GM21786 (cell line): Measurements from ENCODE around the gene CATSPERB.
"Not testable (repeated sequence)": the region's sequence is repeated elsewhere in the genome, so short reads cannot be mapped to it uniquely, and the experiment has no call there.

Experiments
- ATAC-seq: cut with Tn5 transposase; IDR thresholded peaks from one replicate; pipeline ENCODE4 v1.9.1; 2021; ENCODE audit not compliant: unreplicated experiment

CATSPERB gene, protein sequence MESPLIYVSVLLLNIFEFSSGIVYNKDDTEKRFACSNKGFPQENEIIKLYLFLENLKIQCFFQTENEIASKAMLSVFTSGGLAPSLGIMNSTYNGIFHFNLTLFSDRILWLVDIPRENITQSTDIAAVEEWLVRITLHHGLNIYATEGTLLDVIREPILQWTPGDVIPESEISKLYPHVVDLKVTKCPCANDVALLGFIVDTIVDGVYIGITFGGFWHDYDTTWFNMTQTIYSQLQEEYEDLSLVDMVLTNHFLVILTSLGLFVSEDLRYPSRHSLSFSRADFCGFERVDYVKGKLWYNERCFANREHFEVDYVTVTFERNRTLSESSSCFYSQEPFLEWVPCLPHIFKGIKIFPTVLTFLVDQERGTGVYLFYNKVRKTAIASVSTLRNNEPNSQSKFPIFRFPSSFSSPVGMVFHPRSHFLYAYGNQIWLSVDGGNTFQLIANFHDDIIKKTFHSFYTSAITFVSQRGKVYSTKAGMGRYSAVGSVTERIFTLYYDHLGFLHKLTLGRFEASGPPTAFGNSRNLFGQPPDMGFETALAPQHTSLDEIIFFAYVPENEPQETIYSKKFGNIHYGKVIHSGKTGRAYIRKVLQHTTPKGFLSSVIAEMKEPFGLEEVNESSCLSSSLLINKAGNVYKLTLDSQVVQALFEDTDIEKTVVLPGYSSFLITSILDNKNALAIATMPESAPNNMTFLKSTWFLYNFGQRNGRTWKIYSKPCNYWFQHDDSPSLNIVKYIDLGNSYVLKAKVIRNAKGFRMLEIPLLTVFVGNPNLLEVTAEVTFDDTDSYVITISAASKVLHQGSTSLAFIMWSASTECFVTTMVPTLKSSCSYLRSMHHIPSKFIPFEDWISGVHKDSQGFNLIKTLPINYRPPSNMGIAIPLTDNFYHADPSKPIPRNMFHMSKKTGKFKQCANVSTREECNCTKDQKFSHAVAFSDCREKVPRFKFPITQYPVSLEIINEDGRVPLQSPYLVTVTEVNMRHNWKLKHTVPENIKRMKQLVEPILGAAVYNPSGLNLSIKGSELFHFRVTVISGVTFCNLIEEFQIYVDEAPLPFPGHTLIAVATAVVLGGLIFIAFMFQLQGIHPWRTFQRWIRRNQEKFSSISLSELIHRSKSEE

DNA sequence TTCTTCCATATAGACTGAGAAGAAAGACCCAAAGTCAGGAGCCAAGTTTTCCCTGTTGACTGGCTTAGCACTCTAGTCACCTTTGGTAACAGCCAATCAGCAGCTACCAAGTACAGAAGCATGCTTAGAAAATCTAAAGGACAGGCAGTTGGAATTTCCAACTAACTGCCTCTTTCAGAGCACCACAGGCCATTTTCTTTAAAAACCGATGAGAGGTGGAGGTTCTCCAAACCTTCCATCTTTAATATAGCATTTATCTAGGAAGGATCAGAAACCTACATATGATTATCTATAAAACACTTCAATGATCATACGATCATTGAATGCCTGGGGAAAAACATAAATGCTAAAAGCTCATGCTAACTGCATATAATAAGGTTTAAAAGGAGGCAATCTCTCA, at the start of gene CATSPERB:
TSS of gene CATSPERB (minus strand) at position 101 of the 400 bp plus-strand sequence. CDS start 2,607 bp downstream, outside the sequence.
- no peak for ATAC-seq

DNA sequence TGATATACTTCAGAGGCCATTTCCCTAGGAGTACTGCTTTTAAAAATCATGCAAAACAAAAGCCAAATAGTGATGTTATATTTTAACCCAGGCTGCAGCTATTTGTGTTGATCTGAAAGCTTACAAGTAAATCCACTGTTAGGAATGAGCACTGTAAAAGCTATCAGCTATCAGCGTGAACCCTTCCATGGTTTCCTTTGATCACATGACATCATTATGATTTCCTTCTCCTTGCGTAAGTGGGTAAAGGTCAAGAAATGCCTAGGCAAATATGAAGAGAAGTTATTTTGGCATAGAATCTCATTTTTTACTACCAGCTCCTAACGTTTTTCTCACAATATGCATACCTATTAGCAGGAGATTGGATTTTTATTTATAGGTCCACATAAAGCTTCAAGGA, 48.6 kb upstream of the CATSPERB start:
- ATAC-seq, result no peak

DNA sequence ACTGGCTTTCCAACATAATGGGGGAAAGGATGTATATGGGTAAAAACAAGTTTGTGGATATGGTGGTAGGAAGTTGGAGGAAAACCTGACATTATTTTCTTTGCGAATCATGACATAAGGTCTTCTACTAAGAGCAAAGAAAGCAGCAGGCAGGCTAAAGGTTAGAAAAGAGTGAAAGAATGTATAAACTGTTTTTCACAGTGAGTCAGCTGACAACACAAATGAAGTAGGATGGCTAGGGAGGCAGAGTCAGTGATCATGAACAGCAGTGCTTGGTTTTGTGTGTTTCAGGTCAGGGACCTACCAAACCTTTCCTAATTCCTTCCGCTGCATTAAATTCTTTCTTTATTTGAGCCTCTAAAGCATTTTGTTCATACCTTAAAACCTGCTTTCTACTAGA, 46.3 kb upstream of the CATSPERB start:
- ATAC-seq, result no peak

DNA sequence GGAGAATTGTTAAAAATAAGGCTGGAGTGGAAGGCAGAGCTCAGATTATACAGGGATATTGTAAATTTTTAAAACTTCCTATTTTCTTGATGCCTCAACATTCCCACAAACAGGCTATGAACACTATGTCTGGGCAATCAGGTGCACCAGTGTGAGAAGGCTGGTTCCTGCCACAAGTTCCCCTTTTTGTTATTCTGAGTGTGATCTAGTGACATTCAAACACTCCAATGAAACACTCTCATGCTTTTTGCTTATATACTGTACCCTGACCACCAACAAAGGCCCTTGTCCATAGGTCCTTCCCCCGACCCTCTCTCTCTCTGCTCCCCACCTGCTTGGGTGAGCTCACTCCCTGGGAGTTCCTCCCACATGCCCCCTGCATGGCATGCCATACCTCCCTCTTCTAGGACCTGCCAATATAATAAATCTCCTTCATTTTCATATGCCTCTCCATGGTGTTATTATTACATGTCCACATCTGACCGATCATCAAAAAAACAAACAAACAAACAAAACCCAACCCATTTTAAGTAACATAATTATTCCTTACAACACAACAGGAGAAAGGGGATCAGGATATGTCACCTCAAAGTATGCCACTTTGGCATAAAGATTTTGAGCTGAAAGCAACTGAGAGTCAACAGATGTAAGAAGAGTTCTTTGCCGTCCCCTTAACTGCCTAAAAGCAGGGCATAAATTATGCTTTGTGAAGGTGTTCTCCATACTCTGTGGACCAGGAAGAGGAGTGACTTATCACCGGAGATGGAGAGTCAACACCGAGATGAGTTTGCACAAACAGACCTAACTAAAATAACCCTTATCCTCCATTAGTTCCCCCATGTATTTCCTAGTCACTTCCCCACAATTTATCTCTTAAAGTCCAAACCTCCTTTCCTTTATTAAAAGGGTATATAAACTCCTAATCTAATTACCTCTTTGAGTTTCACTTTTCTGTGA, 42.5 kb upstream of the CATSPERB start:
- no peak for ATAC-seq

DNA sequence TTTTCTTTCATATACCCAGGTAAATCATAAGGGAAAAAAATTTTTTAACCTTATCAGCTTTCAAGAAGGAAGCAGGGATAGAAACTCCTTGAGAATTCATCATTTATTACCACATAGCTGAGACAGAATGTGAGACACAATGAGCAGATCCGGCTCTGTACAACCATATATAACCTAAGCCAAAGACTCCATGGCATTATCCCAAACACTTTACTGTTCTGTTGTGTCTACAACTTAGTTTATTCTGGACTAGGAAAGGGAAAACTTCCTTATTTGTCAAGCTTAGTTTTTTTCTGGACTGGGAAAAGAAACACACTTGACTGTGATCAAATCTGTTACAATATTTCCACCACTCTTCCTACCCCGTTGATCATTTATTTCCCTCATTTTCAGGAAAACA, 38.3 kb upstream of the CATSPERB start:
- ATAC-seq, result no peak

DNA sequence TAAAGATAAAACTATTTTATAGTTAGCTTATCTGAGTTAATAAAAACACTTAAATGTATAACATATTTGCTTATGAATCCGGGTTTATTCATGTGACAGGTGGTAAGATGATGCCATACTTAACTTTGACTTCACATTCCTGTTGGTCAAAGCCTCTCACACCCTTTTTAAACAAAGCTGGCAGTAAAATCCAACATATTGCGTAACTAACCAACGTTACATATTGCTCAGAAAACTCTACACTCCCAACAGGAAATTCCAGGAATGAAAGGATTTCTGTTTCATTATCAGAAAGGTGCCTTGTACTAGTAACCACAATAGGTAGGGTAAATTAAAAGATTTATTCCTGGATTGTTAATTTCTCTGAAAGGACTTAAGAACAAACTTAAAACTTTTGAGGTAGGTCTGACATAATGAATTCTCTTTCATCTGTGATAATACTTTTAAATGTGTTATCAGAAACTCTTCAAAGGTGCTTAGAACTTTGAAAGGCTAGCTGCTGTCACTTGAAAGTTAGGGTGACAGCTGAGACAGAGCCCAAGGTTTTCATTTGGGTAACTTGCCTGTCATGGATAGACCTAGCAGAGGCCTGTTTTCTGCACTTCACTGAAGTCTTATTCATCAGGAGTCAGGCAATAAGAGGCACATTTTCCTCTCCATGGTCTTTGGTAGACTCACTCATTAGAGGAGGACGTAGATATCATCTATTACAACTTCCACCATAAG, 23.8 kb upstream of the CATSPERB start:
- ATAC-seq, result no peak

DNA sequence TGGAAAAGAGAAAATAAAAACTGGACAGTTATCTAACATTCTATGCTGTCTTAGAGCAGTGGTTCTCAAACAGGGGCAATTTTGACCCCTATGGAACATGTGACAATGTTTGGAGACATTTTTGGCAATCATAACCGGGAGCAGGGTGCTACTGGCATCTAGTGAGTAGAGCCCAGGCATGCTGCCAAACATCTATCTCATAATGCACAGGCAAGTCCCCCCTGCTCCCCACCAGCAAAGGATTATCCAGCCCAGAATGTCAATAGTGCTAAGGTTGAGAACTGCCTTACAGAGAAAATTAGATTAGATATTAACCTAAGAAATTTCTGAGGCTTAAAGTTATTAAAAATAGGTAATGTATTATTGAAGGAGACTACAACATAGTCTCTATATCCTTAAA, 22.9 kb upstream of the CATSPERB start:
- ATAC-seq, result no peak

DNA sequence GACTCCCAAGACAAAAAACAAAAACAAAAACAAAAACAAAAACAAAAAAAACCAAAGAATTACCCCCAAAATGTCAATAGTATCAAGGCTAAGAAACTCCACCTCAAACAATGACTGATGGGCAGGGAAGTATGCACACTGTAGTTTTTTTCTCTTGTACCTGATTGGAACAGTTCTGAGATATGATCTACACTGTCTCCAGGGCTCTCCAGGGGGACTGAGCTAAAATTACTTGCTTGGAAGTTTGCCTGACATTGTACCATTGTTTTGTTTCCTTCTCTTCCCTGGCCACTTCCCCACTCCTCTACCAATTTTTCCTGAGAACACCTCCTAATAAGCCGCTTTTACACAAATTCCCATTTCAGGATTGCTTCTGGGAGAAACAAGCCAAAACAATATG, 22.3 kb upstream of the CATSPERB start:
- ATAC-seq, result no peak

DNA sequence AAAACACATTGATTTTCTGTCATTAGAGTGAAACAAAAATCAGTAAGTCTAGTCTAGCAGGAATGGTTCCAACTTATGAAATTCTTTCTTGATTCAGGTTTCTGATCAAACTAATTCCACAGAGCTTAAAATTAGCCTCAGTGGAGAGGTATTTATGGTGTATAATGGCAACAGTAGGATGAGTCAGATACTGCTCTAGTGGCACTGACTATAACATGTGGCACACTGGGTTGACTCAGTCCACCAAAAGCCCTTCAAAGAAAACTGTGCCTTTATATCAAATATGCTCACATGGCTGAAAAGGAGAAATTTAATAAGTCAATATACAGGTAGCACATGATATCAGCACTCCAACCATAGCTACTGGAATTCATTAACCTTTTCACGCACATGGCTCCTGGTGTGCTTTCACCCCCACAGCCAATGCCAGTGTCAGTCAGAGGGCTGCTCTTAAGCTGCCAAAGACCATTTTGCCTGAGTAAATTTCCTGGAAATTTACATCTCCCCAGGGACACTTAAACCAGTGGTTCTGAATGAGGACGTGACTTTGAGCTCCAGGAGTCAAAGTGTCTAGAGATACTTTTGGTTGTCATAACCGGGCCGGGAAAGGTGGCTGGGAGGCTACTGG, 21.7 kb upstream of the CATSPERB start:
- ATAC-seq, result no peak

DNA sequence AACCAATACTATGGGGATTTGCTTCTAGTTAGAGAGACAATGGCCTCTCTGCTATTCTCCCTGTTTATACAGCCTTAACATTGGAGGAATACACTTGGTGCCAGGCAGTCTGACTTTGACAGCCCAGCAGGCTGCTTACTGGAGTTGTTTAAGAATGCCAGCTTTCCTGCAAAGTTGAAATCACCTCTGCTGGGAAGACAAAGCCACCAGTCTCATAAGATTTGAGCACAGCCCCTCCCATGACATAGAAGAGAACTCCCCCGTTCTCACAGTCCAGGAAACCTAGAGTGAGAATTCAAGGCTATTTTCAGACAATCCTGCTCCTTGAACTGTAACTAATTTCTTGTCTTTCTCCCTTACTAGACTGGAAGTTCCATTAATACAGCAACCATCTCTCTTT, 21.1 kb upstream of the CATSPERB start:
- ATAC-seq, result no peak

DNA sequence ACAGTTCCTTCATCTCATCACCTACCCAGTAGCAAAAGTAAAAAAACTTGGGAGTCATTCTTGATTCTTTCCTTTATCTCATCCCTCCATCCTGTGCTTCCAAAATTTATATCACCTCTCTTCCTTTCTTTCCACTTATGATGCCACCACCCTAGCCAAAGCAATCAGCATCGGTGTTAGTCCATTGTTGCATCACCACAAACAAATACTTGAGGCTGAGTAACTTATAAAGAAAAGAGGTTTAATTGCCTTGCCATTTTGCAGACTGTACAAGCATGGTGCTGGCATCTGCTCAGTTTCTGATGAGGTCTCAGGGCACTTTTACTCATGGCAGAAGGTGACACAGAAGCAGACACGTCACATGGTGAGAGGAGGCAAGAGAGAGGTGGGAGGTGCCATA, 19.8 kb upstream of the CATSPERB start:
- no peak for ATAC-seq

DNA sequence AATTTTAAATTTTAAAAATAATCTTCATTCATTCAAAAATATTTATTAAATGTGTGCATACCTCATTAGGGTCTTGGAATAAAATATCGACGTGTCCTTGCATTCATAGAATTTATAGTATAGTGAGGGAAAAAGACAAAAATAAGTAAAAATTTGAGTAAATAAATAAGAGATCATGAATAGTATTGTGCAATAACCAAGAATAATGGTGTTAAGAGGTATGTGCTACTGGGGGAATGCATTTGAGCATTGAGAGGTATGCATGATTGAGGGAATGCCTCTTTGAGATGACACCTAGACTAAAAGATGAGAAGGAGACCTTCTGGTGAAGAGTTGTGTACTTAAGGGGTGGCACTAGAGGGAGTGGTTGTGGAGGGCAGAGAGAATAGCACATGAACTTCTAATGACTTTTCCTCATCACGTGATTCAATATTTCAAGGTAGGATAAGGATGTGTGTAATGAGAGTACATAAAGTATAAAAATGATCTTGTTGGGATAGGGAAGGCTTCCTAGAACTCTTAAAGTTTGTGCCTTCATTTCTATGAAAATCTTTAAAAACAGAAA, 18.8 kb upstream of the CATSPERB start:
- no peak for ATAC-seq

DNA sequence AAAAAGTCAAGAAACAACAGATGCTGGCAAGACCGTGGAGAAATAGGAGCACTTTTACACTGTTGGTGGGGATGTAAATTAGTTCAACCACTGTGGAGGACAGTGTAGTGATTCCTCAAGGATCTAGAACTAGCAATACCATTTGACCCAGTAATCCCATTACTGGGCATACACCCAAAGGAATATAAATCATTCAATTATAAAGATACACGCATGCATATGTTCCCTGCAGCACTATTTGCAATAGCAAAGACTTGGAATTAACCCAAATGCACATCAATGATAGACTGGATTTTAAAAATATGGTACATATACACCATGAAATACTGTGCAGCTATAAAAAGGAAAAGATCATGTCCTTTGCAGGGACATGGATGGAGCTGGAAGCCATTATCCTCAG, 18.0 kb upstream of the CATSPERB start:
- no peak for ATAC-seq

DNA sequence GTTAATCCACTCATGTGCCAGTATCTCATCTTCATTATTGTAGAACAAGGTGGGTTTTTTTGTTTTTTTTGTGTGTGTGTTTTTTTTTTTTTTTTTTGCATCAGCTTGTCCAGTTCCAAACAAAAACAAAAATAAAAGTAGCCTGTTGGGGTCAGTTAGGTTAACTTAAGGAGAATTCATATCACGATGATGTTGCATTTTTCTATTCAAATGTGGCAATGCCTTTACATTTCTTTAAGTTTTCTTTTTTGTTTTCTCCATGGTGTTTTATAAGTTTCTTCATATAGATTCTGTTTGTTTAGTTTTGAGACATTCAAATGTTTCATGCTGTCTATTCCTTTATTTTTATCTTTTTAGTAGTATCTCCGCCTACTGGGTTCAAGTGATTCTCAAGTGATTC, 16.2 kb upstream of the CATSPERB start:
- no peak for ATAC-seq

DNA sequence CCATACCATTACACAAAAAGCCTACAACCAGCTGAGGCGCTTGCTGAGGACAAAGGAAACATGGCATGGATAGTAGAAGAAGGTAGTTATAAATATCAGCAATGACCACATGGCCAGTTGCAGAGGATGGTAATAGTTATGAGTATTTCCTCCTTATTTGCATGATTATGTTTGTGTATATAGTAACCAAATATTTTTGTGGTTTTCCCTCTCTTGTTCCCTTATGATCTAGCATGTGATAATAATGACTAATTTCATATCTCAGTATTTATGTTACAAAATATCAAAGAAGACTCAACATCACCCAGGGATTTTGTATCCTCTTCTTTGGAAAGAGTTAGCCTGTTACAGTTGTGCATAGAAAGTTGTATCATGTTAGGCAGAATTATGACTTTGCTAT, 13.5 kb upstream of the CATSPERB start:
- ATAC-seq, result no peak

DNA sequence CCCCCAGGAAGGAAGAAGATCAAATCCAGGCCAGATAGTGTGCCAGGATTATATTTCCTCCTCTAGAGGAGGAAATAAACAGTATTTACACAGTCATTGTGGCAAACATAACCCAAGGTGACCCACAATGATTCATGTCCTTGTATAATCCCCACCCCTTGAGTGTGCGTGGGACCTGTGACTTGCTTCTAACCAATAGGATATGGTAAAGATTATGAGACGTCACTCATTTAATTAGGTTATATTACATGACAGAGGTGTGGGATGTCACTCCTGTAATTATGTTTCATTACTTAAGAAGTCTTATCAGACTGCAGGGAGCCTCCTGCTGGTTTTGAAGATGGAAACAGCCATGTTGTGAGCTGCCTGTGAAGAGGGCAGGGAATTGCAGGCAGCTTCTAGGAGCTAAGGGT, 12.2 kb upstream of the CATSPERB start:
- no peak for ATAC-seq

DNA sequence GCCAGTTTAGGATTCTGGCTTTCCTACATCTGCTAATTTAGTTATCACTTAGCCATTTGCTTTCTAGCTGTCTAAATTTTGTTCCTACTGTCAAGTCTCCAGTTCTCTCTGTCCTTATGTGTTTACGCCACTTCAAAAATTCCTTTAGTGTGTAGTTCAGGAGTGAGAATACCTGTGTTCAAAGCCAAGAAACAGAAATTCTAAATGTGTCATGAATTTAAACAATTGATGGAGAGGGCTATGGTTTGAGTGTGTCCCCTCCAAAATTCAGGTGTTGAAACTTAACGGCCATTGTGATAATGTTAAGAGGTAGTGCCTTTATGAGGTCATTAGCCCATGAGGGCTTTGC, 11.4 kb upstream of the CATSPERB start:
- no peak for ATAC-seq

DNA sequence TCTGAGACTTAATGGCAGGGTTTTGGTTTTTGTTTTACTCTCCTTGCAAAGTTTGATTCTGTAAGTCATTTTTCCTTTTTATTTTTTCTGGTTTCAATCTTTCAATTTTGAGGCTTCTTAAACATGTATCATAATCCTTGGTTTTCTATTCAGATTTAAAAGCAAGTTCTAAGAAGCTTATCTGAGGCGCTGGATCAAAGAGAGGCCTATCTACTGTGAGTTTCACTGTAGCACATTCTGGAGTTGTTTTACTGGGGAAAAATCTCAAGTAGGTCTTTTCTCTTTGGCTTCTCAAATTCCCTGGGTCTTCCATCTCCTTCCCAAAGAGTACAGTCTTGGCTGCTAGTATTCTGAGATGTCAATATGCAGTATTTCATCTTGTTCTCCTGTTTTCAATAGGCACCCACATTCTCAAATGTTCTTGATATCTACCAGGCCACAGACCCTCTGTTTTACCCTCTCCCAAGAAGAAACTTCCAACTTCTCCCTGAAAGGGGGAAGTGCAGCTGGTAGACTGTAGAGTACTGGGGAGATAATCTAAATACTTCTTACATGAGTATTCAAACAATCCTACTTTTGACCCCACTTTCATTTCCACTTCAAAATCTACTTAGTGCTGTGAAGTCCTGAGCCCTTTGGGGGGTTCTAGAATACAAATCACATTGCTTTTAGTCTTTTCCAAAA, 10.9 kb upstream of the CATSPERB start:
- no peak for ATAC-seq

DNA sequence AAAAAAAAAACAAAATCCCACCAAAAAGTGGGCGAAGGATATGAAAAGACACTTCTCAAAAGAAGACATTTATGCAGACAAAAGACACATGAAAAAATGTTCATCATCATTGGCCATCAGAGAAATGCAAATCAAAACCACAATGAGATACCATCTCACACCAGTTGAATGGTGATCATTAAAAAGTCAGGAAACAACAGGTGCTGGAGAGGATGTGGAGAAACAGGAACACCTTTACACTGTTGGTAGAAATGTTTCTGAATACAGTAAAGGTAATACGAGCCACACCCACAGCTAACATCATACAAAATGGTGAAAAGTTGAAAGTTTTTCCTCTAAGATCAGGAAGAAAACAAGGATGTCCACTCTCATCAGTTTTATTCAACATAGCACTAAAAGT, 8.0 kb upstream of the CATSPERB start:
- not testable (repeated sequence) for ATAC-seq
